OCI-LY3 (cell line): ENCODE data around the gene GDF11.

Experiments used
- H2AFZ ChIP-seq: fragments of 200-600, 300-600 bp; shearing (Covaris generic); 2 replicates; pipeline ENCODE4 v1.6.0; 2014; ENCODE audit warnings: antibody characterized with exemption, low read depth, low read length
- H3K27ac ChIP-seq: fragments of 200-600, 300-600 bp; sonication (generic); 2 replicates; pipeline ENCODE4 v1.5.1; 2014; ENCODE audit warnings: mild to moderate bottlenecking, low read length, moderate library complexity, mixed read lengths
- H3K27me3 ChIP-seq: fragments of 200-600, 300-600 bp; sonication (generic); 2 replicates; pipeline ENCODE4 v1.6.1; 2014; ENCODE audit warnings: low read depth, low read length, mixed read lengths
- H3K36me3 ChIP-seq: fragments of 200-600, 300-600 bp; sonication (generic); replicated peaks from 2 replicates; pipeline ENCODE3; 2014; ENCODE audit warnings: low read depth, low read length, mixed read lengths
- H3K4me1 ChIP-seq: fragments of 300-600, 200-600 bp; sonication (generic); 2 replicates; pipeline ENCODE4 v1.6.1; 2014; ENCODE audit warnings: low read length, mixed read lengths
- H3K4me2 ChIP-seq: fragments of 200-600, 300-600 bp; sonication (generic); 2 replicates; pipeline ENCODE4 v1.6.1; 2014; ENCODE audit warnings: low read length, mixed read lengths
- H3K4me3 ChIP-seq: fragments of 300-600, 200-600 bp; sonication (generic); 2 replicates; pipeline ENCODE4 v1.5.1; 2014; ENCODE audit warnings: antibody characterized with exemption, mild to moderate bottlenecking, low read length, moderate library complexity
- H3K79me2 ChIP-seq: fragments of 300-600, 200-600 bp; shearing (Covaris generic); 2 replicates; pipeline ENCODE4 v1.6.1; 2014; ENCODE audit warnings: mild to moderate bottlenecking, low read length, mixed read lengths
- H3K9ac ChIP-seq: fragments of 300-600, 200-600 bp; shearing (Covaris generic); 2 replicates; pipeline ENCODE4 v1.6.0; 2014; ENCODE audit warnings: mild to moderate bottlenecking, low read length, moderate library complexity
- H3K9me3 ChIP-seq: fragments of 200-600, 300-600 bp; shearing (Covaris generic); 2 replicates; pipeline ENCODE4 v1.6.1; 2014; ENCODE audit warnings: low read length, mixed read lengths; ENCODE audit not compliant: insufficient read depth
- H4K20me1 ChIP-seq: fragments of 200-600, 300-600 bp; sonication (generic); 2 replicates; pipeline ENCODE4 v1.6.1; 2016; ENCODE audit warnings: low read length, mixed read lengths; ENCODE audit not compliant: insufficient read depth
- CTCF ChIP-seq: fragments of 200-600, 300-600 bp; sonication (generic); IDR thresholded peaks from 2 replicates; pipeline ENCODE4 v1.5.1; 2014; ENCODE audit warnings: antibody characterized with exemption, low read length, low read depth
- EZH2phosphoT487 ChIP-seq: fragments of 200-600 bp; shearing (Covaris generic); IDR thresholded peaks from 2 replicates; pipeline ENCODE4 v1.6.1; 2018; ENCODE audit warnings: antibody characterized with exemption, mixed run types, low read depth

Gene GDF11

GRCh38 chr12:55729819-55730818, 12.8 kb upstream of the GDF11 start:
- no peaks in the 10 kb centered on the region for H4K20me1 ChIP-seq
- peaks cover 13% of the 10 kb centered on the region for H3K79me2 ChIP-seq
- no peak overlapping the region for H3K27ac ChIP-seq
- TF ChIP-seq CTCF (peak; percentile 7; the same call in 1 of the 2 replicates), EZH2phosphoT487 (no peak)
- no peak overlapping the region; the same call in 1 of the 2 replicates for H2AFZ ChIP-seq
- no peaks in the 10 kb centered on the region for H3K9me3 ChIP-seq
- H3K4me2 ChIP-seq: peak overlapping the region; percentile 93
- peak overlapping the region; percentile 87 for H3K4me3 ChIP-seq
- H3K4me1 ChIP-seq: peaks cover 15% of the 10 kb centered on the region
- H3K36me3 ChIP-seq: no peaks in the 10 kb centered on the region
- H3K27me3 ChIP-seq: no peaks in the 10 kb centered on the region
- H3K9ac ChIP-seq: peak overlapping the region; percentile 88

- Histone ChIP-seq H3K4me3 (no peak overlapping the region), H3K9ac (no peak overlapping the region), H3K4me2 (no peak overlapping the region), H3K79me2 (peaks cover 10% of the 10 kb centered on the region), H2AFZ (no peak overlapping the region), H3K27me3 (no peaks in the 10 kb centered on the region), H3K36me3 (no peaks in the 10 kb centered on the region), H4K20me1 (no peaks in the 10 kb centered on the region), H3K9me3 (no peaks in the 10 kb centered on the region), H3K27ac (no peak overlapping the region), H3K4me1 (peaks cover 14% of the 10 kb centered on the region)
- TF ChIP-seq CTCF: no peak
- no peak for TF ChIP-seq EZH2phosphoT487
These were observed 10.6 kb upstream of the GDF11 start for GRCh38 chr12:55732288-55732687.

GRCh38 chr12:55733021-55733555, 9.8 kb upstream of the GDF11 start:
- TF ChIP-seq CTCF (no peak), EZH2phosphoT487 (no peak)
- Histone ChIP-seq H4K20me1 (no peaks in the 10 kb centered on the region), H3K4me2 (no peak overlapping the region), H3K4me3 (no peak overlapping the region), H3K27me3 (no peaks in the 10 kb centered on the region), H3K27ac (no peak overlapping the region), H3K9me3 (no peaks in the 10 kb centered on the region), H3K9ac (no peak overlapping the region), H3K79me2 (peaks cover 2% of the 10 kb centered on the region), H2AFZ (no peak overlapping the region), H3K4me1 (peaks cover 14% of the 10 kb centered on the region; the same call in 1 of the 2 replicates), H3K36me3 (no peaks in the 10 kb centered on the region)

- H4K20me1 ChIP-seq: no peaks in the 10 kb centered on the region
- no peak overlapping the region for H2AFZ ChIP-seq
- H3K79me2 ChIP-seq: no peaks in the 10 kb centered on the region
- no peak overlapping the region for H3K4me2 ChIP-seq
- H3K9ac ChIP-seq: no peak overlapping the region
- H3K4me3 ChIP-seq: no peak overlapping the region
- no peaks in the 10 kb centered on the region for H3K36me3 ChIP-seq
- H3K27ac ChIP-seq: no peak overlapping the region
- TF ChIP-seq CTCF (no peak), EZH2phosphoT487 (no peak)
- no peaks in the 10 kb centered on the region for H3K27me3 ChIP-seq
- H3K9me3 ChIP-seq: no peaks in the 10 kb centered on the region
- peaks cover 14% of the 10 kb centered on the region; the same call in 1 of the 2 replicates for H3K4me1 ChIP-seq
These were observed 9.1 kb upstream of the GDF11 start for GRCh38 chr12:55733858-55734257.
